ENCODE measurements around the gene SEC14L3. TPM values are rescaled to one million over a fixed set of nuclear protein-coding genes. Genes with fewer than 3 reads are reported as not detected.

SEC14L3 gene
- total RNA-seq, 2 donors from 2014 or later, result not detected

GRCh38 chr22:30432520-30432919, 39.3 kb downstream of the SEC14L3 start:
- no peaks in the 10 kb centered on the region for H3K27me3 Mint-ChIP-seq
- H3K27ac Mint-ChIP-seq, result peak overlapping the region; percentile 65
- ATAC-seq (no peak), DNase-seq (no peak)
- peaks cover 2% of the 10 kb centered on the region for H3K36me3 Mint-ChIP-seq (ENCODE audit: low read depth)
- no peak overlapping the region for H3K4me3 Mint-ChIP-seq
- H3K4me1 Mint-ChIP-seq, result peaks cover 6% of the 10 kb centered on the region
- peaks cover 3% of the 10 kb centered on the region for H3K9me3 ChIP-seq (ENCODE audit: control insufficient read depth, low read length, poor library complexity, severe bottlenecking)

GRCh38 chr22:30432096-30432495, 39.7 kb downstream of the SEC14L3 start:
- no peak for ATAC-seq
- Mint-ChIP-seq H3K27me3 (no peaks in the 10 kb centered on the region), H3K36me3 (ENCODE audit: low read depth) (peaks cover 2% of the 10 kb centered on the region), H3K27ac (no peak overlapping the region), H3K4me3 (no peak overlapping the region), H3K4me1 (peaks cover 9% of the 10 kb centered on the region)
- H3K9me3 ChIP-seq (ENCODE audit: control insufficient read depth, low read length, poor library complexity, severe bottlenecking), result peaks cover 3% of the 10 kb centered on the region
- DNase-seq, result no peak

GRCh38 chr22:30430933-30431332, 40.9 kb downstream of the SEC14L3 start:
- Mint-ChIP-seq H3K4me1 (peaks cover 18% of the 10 kb centered on the region), H3K36me3 (ENCODE audit: low read depth) (peaks cover 2% of the 10 kb centered on the region), H3K27me3 (no peaks in the 10 kb centered on the region), H3K27ac (peak overlapping the region; percentile 97), H3K4me3 (no peak overlapping the region)
- no peak for DNase-seq
- ATAC-seq, result no peak
- H3K9me3 ChIP-seq (ENCODE audit: control insufficient read depth, low read length, poor library complexity, severe bottlenecking), result no peaks in the 10 kb centered on the region

GRCh38 chr22:30429887-30430286, 41.9 kb downstream of the SEC14L3 start:
- Mint-ChIP-seq H3K4me1 (peaks cover 21% of the 10 kb centered on the region), H3K27ac (peak overlapping the region; percentile 97), H3K36me3 (ENCODE audit: low read depth) (peaks cover 2% of the 10 kb centered on the region), H3K27me3 (no peaks in the 10 kb centered on the region), H3K4me3 (no peak overlapping the region)
- no peak for ATAC-seq
- H3K9me3 ChIP-seq (ENCODE audit: control insufficient read depth, low read length, poor library complexity, severe bottlenecking), result no peaks in the 10 kb centered on the region
- no peak for DNase-seq

GRCh38 chr22:30427871-30428270, 43.9 kb downstream of the SEC14L3 start:
- no peaks in the 10 kb centered on the region for H3K9me3 ChIP-seq (ENCODE audit: control insufficient read depth, low read length, poor library complexity, severe bottlenecking)
- Mint-ChIP-seq H3K4me1 (peaks cover 33% of the 10 kb centered on the region), H3K4me3 (no peak overlapping the region), H3K36me3 (ENCODE audit: low read depth) (peaks cover 2% of the 10 kb centered on the region), H3K27me3 (no peaks in the 10 kb centered on the region), H3K27ac (peak overlapping the region; percentile 97)
- ATAC-seq (no peak), DNase-seq (no peak)

- H3K36me3 Mint-ChIP-seq (ENCODE audit: low read depth), result peaks cover 2% of the 10 kb centered on the region
- H3K9me3 ChIP-seq (ENCODE audit: control insufficient read depth, low read length, poor library complexity, severe bottlenecking), result no peaks in the 10 kb centered on the region
- DNase-seq, result peak; percentile 69 to 82 (median 72)
- H3K27ac Mint-ChIP-seq, result peak overlapping the region; percentile 97
- peaks cover 44% of the 10 kb centered on the region for H3K4me1 Mint-ChIP-seq
- H3K4me3 Mint-ChIP-seq, result peak overlapping the region; percentile 95
- ATAC-seq, result peak; percentile 52
- H3K27me3 Mint-ChIP-seq, result no peaks in the 10 kb centered on the region
These were observed 45.1 kb downstream of the SEC14L3 start for GRCh38 chr22:30426388-30427353.

GRCh38 chr22:30425616-30426387, 46.0 kb downstream of the SEC14L3 start, which contains the start of gene MTFP1:
Gene MTFP1, plus strand, starts transcription at chr22:30425768. Its CDS starts 112 bp downstream, at chr22:30425880.
- DNase-seq (peak; percentile 39 to 45 (median 45)), ATAC-seq (peak; percentile 19)
- H3K4me3 Mint-ChIP-seq, result peak within 1 kb of the TSS; percentile 95
- H3K4me1 Mint-ChIP-seq, result peaks cover 44% of the 10 kb centered on the region
- H3K36me3 Mint-ChIP-seq (ENCODE audit: low read depth), result peaks cover 2% of the 10 kb centered on the region
- peak within 1 kb of the TSS; percentile 97 for H3K27ac Mint-ChIP-seq
- H3K27me3 Mint-ChIP-seq, result no peaks in the 10 kb centered on the region
- no peaks in the 10 kb centered on the region for H3K9me3 ChIP-seq (ENCODE audit: control insufficient read depth, low read length, poor library complexity, severe bottlenecking)

GRCh38 chr22:30425327-30425615, 46.5 kb downstream of the SEC14L3 start:
- H3K9me3 ChIP-seq (ENCODE audit: control insufficient read depth, low read length, poor library complexity, severe bottlenecking), result no peaks in the 10 kb centered on the region
- Mint-ChIP-seq H3K36me3 (ENCODE audit: low read depth) (peaks cover 2% of the 10 kb centered on the region), H3K4me1 (peaks cover 44% of the 10 kb centered on the region), H3K27ac (peak overlapping the region; percentile 97), H3K27me3 (no peaks in the 10 kb centered on the region), H3K4me3 (peak overlapping the region; percentile 95)
- DNase-seq (no peak), ATAC-seq (no peak)

- no peaks in the 10 kb centered on the region for H3K9me3 ChIP-seq (ENCODE audit: control insufficient read depth, low read length, poor library complexity, severe bottlenecking)
- ATAC-seq (peak; percentile 0), DNase-seq (no peak)
- no peaks in the 10 kb centered on the region for H3K36me3 Mint-ChIP-seq (ENCODE audit: low read depth)
- H3K4me3 Mint-ChIP-seq, result peak overlapping the region; percentile 95
- H3K27me3 Mint-ChIP-seq, result no peaks in the 10 kb centered on the region
- H3K4me1 Mint-ChIP-seq, result peaks cover 42% of the 10 kb centered on the region
- H3K27ac Mint-ChIP-seq, result peak overlapping the region; percentile 97
These were observed 47.1 kb downstream of the SEC14L3 start for GRCh38 chr22:30424534-30425326.

GRCh38 chr22:30423959-30424533, 47.8 kb downstream of the SEC14L3 start:
- DNase-seq (peak; percentile 92 to 97 (median 93)), ATAC-seq (peak; percentile 86)
- peak overlapping the region; percentile 97 for H3K27ac Mint-ChIP-seq
- peak overlapping the region; percentile 95 for H3K4me3 Mint-ChIP-seq
- H3K4me1 Mint-ChIP-seq, result peaks cover 42% of the 10 kb centered on the region
- H3K36me3 Mint-ChIP-seq (ENCODE audit: low read depth), result peaks cover 2% of the 10 kb centered on the region
- H3K9me3 ChIP-seq (ENCODE audit: control insufficient read depth, low read length, poor library complexity, severe bottlenecking), result no peaks in the 10 kb centered on the region
- no peaks in the 10 kb centered on the region for H3K27me3 Mint-ChIP-seq

- peaks cover 2% of the 10 kb centered on the region for H3K36me3 Mint-ChIP-seq (ENCODE audit: low read depth)
- ATAC-seq, result peak; percentile 1
- peak overlapping the region; percentile 97 for H3K27ac Mint-ChIP-seq
- peaks cover 42% of the 10 kb centered on the region for H3K4me1 Mint-ChIP-seq
- peak; percentile 22 to 37 (median 27) for DNase-seq
- H3K27me3 Mint-ChIP-seq, result no peaks in the 10 kb centered on the region
- H3K9me3 ChIP-seq (ENCODE audit: control insufficient read depth, low read length, poor library complexity, severe bottlenecking), result no peaks in the 10 kb centered on the region
- H3K4me3 Mint-ChIP-seq, result peak overlapping the region; percentile 95
These were observed 48.4 kb downstream of the SEC14L3 start for GRCh38 chr22:30423301-30423958.

Data from T-helper 17 cell (primary cell).